Measurements from ENCODE around the gene SPTBN1. TPM values are rescaled to one million over a fixed set of nuclear protein-coding genes. Genes with fewer than 3 reads are reported as not detected.

Gene SPTBN1
- total and polyA plus RNA-seq, 2 of the 13 experiments (the other 11 are each of a cell fraction or from before 2014, with no cell fraction given): 123 to 299 TPM

- POLR2A ChIA-PET: no interaction called here
- no peak for FAIRE-seq
- no peak overlapping the region for H3K4me2 ChIP-seq (ENCODE audit: low read depth, low read length)
- H3K4me3 ChIP-seq (replicated peaks in 1 of 3; ENCODE audit: insufficient read depth in 1 of 3, low read depth in 2 of 3, low read length in 3 of 3): no peak overlapping the region
- no peak for DNase-seq (ENCODE audit: low spot score)
- peaks cover 13% of the 10 kb centered on the region for H3K4me1 ChIP-seq (ENCODE audit: insufficient read depth, low read length)
- no peaks in the 10 kb centered on the region for H3K9me3 ChIP-seq (ENCODE audit: low read length)
- CTCF ChIA-PET (ENCODE audit: low intra/inter-chr PET ratio, low total read pairs): no interaction called here
- BruUV-seq (replicated peaks): no TSS peak
- ATAC-seq: no peak
- in situ Hi-C loops (cut with HindIII; ENCODE audit: extremely low pct_ligation_motif_present, low pct_unique_long_range_greater_than_20kb) (no loop called here), intact Hi-C loops (cut with micrococcal nuclease; ENCODE audit: unreplicated experiment) (no loop called here)
- H3K27me3 ChIP-seq (ENCODE audit: control insufficient read depth in 1 of 2, insufficient read depth in 2 of 2, low read length in 2 of 2): no peaks in the 10 kb centered on the region
- no peak overlapping the region for H2AFZ ChIP-seq (ENCODE audit: low read length)
- TF ChIP-seq ZNF263 (CRISPR knock-in tag; IDR thresholded peaks at IDR 0.05): no peak
- TF ChIP-seq CCDC6 (CRISPR knock-in tag; IDR thresholded peaks at IDR 0.05): no peak
- no peak for TF ChIP-seq SMAD9 (CRISPR knock-in tag; IDR thresholded peaks at IDR 0.05)
- no peak for TF ChIP-seq PPARG (CRISPR knock-in tag; conservative IDR thresholded peaks at IDR 0.05)
- TF ChIP-seq ELF1 (CRISPR knock-in tag; IDR thresholded peaks at IDR 0.05): no peak
- TF ChIP-seq ZNF468 (CRISPR knock-in tag; IDR thresholded peaks at IDR 0.05): no peak
- no peak for TF ChIP-seq LCORL (IDR thresholded peaks at IDR 0.05)
- TF ChIP-seq LCORL (CRISPR knock-in tag; IDR thresholded peaks at IDR 0.05): no peak
- no peak for TF ChIP-seq ZNF512 (CRISPR knock-in tag; IDR thresholded peaks at IDR 0.05)
- no peak for TF ChIP-seq ZNF281 (CRISPR knock-in tag; IDR thresholded peaks at IDR 0.05; ENCODE audit: borderline replicate concordance)
- TF ChIP-seq CBFB (CRISPR knock-in tag; IDR thresholded peaks at IDR 0.05): no peak
- no peak for TF ChIP-seq SMARCC2 (IDR thresholded peaks at IDR 0.05)
- TF ChIP-seq HDAC6 (IDR thresholded peaks at IDR 0.05; ENCODE audit: low read depth, low read length): no peak
- no peak for TF ChIP-seq ZNF589 (CRISPR knock-in tag; conservative IDR thresholded peaks at IDR 0.05)
- TF ChIP-seq ZNF44 (CRISPR knock-in tag; IDR thresholded peaks at IDR 0.05): no peak
- no peak for TF ChIP-seq ZNF367 (CRISPR knock-in tag; IDR thresholded peaks at IDR 0.05; ENCODE audit: borderline replicate concordance)
- TF ChIP-seq TBX3 (IDR thresholded peaks at IDR 0.05; ENCODE audit: borderline replicate concordance): no peak
- TF ChIP-seq KDM2A (CRISPR knock-in tag; IDR thresholded peaks at IDR 0.05; ENCODE audit: borderline replicate concordance, low read depth): no peak
- TF ChIP-seq SP140L (CRISPR knock-in tag; IDR thresholded peaks at IDR 0.05; ENCODE audit: borderline replicate concordance): no peak
- no peak for TF ChIP-seq CREM (IDR thresholded peaks at IDR 0.05)
- no peak for TF ChIP-seq CREM (CRISPR knock-in tag; IDR thresholded peaks at IDR 0.05)
- peaks cover 82% of the 10 kb centered on the region for H3K79me2 ChIP-seq (ENCODE audit: insufficient read depth, low read length)
- H3K27ac ChIP-seq (ENCODE audit: extremely low read length, insufficient read depth, low read length): no peak overlapping the region
- H3K36me3 ChIP-seq (replicated peaks in 1 of 2; ENCODE audit: control insufficient read depth in 1 of 2, insufficient read depth in 2 of 2, low read length in 2 of 2): peaks cover 0 to 7% of the 10 kb centered on the region in 2 experiments; a peak in 3 of 5 replicates
- 85% methylated on average over 3 of the region's 3 CpGs for WGBS (ENCODE audit: low lambda C conversion rate)
- no peak overlapping the region for H3K9ac ChIP-seq (ENCODE audit: insufficient read depth, low read depth, low read length)
- H4K20me1 ChIP-seq (ENCODE audit: insufficient read depth, low read length): peaks cover 12% of the 10 kb centered on the region
Observed at GRCh38 chr2:54512183-54512582, 56.1 kb downstream of the SPTBN1 start.
